ENCODE results near the gene SLIT3.
"Not testable (repeated sequence)": the region's sequence is repeated elsewhere in the genome, so short reads cannot be mapped to it uniquely, and the experiment has no call there.

The SLIT3 gene

GRCh38 chr5:168749391-168750100 lies 551.4 kb downstream of the SLIT3 start:
- FAIRE-seq = no peak

- no peak for FAIRE-seq
Measured at GRCh38 chr5:168747987-168748777, 552.8 kb downstream of the SLIT3 start.

GRCh38 chr5:168746893-168747640 lies 553.9 kb downstream of the SLIT3 start:
- no peak for FAIRE-seq

GRCh38 chr5:168746126-168746892 lies 554.6 kb downstream of the SLIT3 start:
- not testable (repeated sequence) for FAIRE-seq

- no peak for FAIRE-seq
Measured at GRCh38 chr5:168743617-168744016, 557.3 kb downstream of the SLIT3 start.

GRCh38 chr5:168742311-168742710 lies 558.6 kb downstream of the SLIT3 start:
- FAIRE-seq = not testable (repeated sequence)

GRCh38 chr5:168740811-168741213 lies 560.1 kb downstream of the SLIT3 start:
- no peak for FAIRE-seq

GRCh38 chr5:168740092-168740800 lies 560.7 kb downstream of the SLIT3 start:
- no peak for FAIRE-seq

GRCh38 chr5:168737066-168737465 lies 563.9 kb downstream of the SLIT3 start:
- FAIRE-seq = no peak

GRCh38 chr5:168736281-168736831 lies 564.6 kb downstream of the SLIT3 start:
- FAIRE-seq = no peak

- FAIRE-seq = no peak
Measured at GRCh38 chr5:168734620-168735300, 566.2 kb downstream of the SLIT3 start.

GRCh38 chr5:168734119-168734518 lies 566.8 kb downstream of the SLIT3 start:
- FAIRE-seq = no peak

- FAIRE-seq = no peak
Measured at GRCh38 chr5:168728546-168729211, 572.3 kb downstream of the SLIT3 start.

GRCh38 chr5:168727547-168727946 lies 573.4 kb downstream of the SLIT3 start:
- no peak for FAIRE-seq

- no peak for FAIRE-seq
Measured at GRCh38 chr5:168726342-168726741, 574.6 kb downstream of the SLIT3 start.

GRCh38 chr5:168724227-168724626 lies 576.7 kb downstream of the SLIT3 start:
- FAIRE-seq = no peak

- no peak for FAIRE-seq
Measured at GRCh38 chr5:168723037-168723436, 577.9 kb downstream of the SLIT3 start.

GRCh38 chr5:168721966-168722365 lies 579.0 kb downstream of the SLIT3 start:
- no peak for FAIRE-seq

GRCh38 chr5:168721002-168721753 lies 579.8 kb downstream of the SLIT3 start:
- no peak for FAIRE-seq

- no peak for FAIRE-seq
Measured at GRCh38 chr5:168720575-168720974, 580.4 kb downstream of the SLIT3 start.
